PC-9 (cell line): ENCODE measurements around the gene RING1. TPM values are rescaled to one million over a fixed set of nuclear protein-coding genes. Genes with fewer than 3 reads are reported as not detected.

ENCODE experiments used
- BruUV-seq: library from RNA; stranded (reverse); fragments of 400-500 nt; replicated peaks from 2 replicates; lab custom pipeline; 2021; lab: Mats Ljungman, UMichigan
- CTCF ChIA-PET: fragments of 300-600 bp; sonication (Branson Sonifier 250); formaldehyde crosslinking; loops from one replicate; lab custom pipeline; 2022; ENCODE audit warnings: antibody characterized with exemption; lab: Charles Lee
- POLR2A ChIA-PET: fragments of 300-600 bp; sonication (Branson Sonifier 250); formaldehyde crosslinking; loops from one replicate; lab custom pipeline; 2022; ENCODE audit warnings: antibody characterized with exemption; ENCODE audit not compliant: unreplicated experiment; lab: Charles Lee
- DNase-seq, 2 experiments: peaks; one replicate each; pipeline versions ENCODE4 v3.0.0 to v3.0.0-alpha.2; 2015 to 2022; ENCODE audit warnings: mixed read lengths in 1 of 2
- H2AFZ ChIP-seq: fragments of 200-600 bp; sonication (generic); 2 replicates; pipeline ENCODE4 v1.8.1; 2017; ENCODE audit warnings: antibody characterized with exemption
- H3F3A ChIP-seq: fragments of 200-600 bp; sonication (generic); 2 replicates; pipeline ENCODE4 v1.8.1; 2017; ENCODE audit warnings: antibody characterized with exemption, mild to moderate bottlenecking, low read depth; ENCODE audit not compliant: insufficient read depth
- H3K27ac ChIP-seq: fragments of 200-600 bp; sonication (generic); 2 replicates; pipeline ENCODE4 v1.6.1; 2016; ENCODE audit warnings: mixed run types
- H3K27me3 ChIP-seq: fragments of 200-600 bp; sonication (generic); 2 replicates; pipeline ENCODE4 v1.6.1; 2016; ENCODE audit warnings: low read depth, mixed run types; ENCODE audit not compliant: insufficient read depth
- H3K36me3 ChIP-seq: fragments of 200-600 bp; sonication (generic); 2 replicates; pipeline ENCODE4 v1.6.1; 2016; ENCODE audit warnings: low read depth, mixed run types
- H3K4me1 ChIP-seq: fragments of 200-600 bp; sonication (generic); replicated peaks from 2 replicates; pipeline ENCODE4 v1.6.1; 2016; ENCODE audit warnings: mixed run types; ENCODE audit not compliant: insufficient read depth
- H3K4me2 ChIP-seq: fragments of 200-600 bp; sonication (generic); 2 replicates; pipeline ENCODE4 v1.6.1; 2017; ENCODE audit warnings: mixed run types
- H3K4me3 ChIP-seq: fragments of 200-600 bp; sonication (generic); 2 replicates; pipeline ENCODE4 v1.6.1; 2016; ENCODE audit warnings: mixed run types
- H3K79me2 ChIP-seq: fragments of 200-600 bp; sonication (generic); 2 replicates; pipeline ENCODE4 v1.6.1; 2017; ENCODE audit warnings: low read depth, mixed run types
- H3K9me2 ChIP-seq: fragments of 200-600 bp; sonication (generic); 2 replicates; pipeline ENCODE4 v1.8.1; 2017; ENCODE audit warnings: mild to moderate bottlenecking; ENCODE audit not compliant: insufficient read depth
- H3K9me3 ChIP-seq: fragments of 200-600 bp; sonication (generic); 2 replicates; pipeline ENCODE4 v1.8.1; 2016; ENCODE audit warnings: low read depth; ENCODE audit not compliant: insufficient read depth
- H4K20me1 ChIP-seq: fragments of 200-600 bp; sonication (generic); 2 replicates; pipeline ENCODE4 v1.8.1; 2017; ENCODE audit not compliant: insufficient read depth
- EZH2 ChIP-seq: fragments of 200-600 bp; sonication (generic); IDR thresholded peaks from 2 replicates; pipeline ENCODE4 v1.8.0; 2017; ENCODE audit warnings: antibody characterized with exemption, low read depth
- intact Hi-C: fragments of 100-400 bp; cut with micrococcal nuclease; formaldehyde crosslinking; loops from one replicate; pipeline ENCODE4 v1.10.0; 2022; ENCODE audit not compliant: unreplicated experiment
- total RNA-seq: library from RNA; stranded (reverse); gene quantifications from 2 replicates; pipeline ENCODE4 v1.2.3, GENCODE V29; 2021
- TF ChIP-seq, protein P1 (sequence below): fragments of 200-600 bp; sonication (generic); conservative IDR thresholded peaks from 2 replicates; pipeline ENCODE4 v1.6.1; 2017; ENCODE audit warnings: mixed run types, antibody characterized with exemption, mild to moderate bottlenecking, moderate library complexity

RING1 gene
- total RNA-seq, 1 experiment from 2014 or later = 18.9 TPM

GRCh38 chr6:33200219-33201146 lies 7.8 kb upstream of the RING1 start, which contains the start of the genes RXRB and SLC39A7:
Gene RXRB, minus strand, starts transcription at chr6:33200665. Its CDS starts 189 bp downstream, at chr6:33200476.
Gene SLC39A7, plus strand, starts transcription at chr6:33200867. Its CDS starts 379 bp downstream, at chr6:33201246.
- H3K9me3 ChIP-seq = no peaks in the 10 kb centered on the region
- H3K9me2 ChIP-seq = no peaks in the 10 kb centered on the region
- POLR2A ChIA-PET = interaction anchor here (0.6 kb wide), 1 partner anchor 737 kb away, joined by 3 read pairs; no protein-coding TSS in a partner anchor
- peaks cover 33% of the 10 kb centered on the region for H3K36me3 ChIP-seq
- H3K4me3 ChIP-seq = peak within 1 kb of the TSS; percentile 62
- H3K79me2 ChIP-seq = peaks cover 58% of the 10 kb centered on the region
- peak within 1 kb of the TSS; percentile 79 for H3K27ac ChIP-seq
- peak; percentile 95 to 96 for DNase-seq
- intact Hi-C loops = loop anchor here (2.0 to 10.0 kb wide), 5 partner anchors 48 to 577 kb away; partner anchors contain the start of genes B3GALT4, CUTA, PHF1 and RGL2
- no TSS peak for BruUV-seq
- no peaks in the 10 kb centered on the region for H3K27me3 ChIP-seq
- peak within 1 kb of the TSS; percentile 95 for H2AFZ ChIP-seq
- CTCF ChIA-PET = interaction anchor here (0.7 kb wide), 1 partner anchor 581 kb away, joined by 8 read pairs; no protein-coding TSS in a partner anchor
- peak within 1 kb of the TSS; percentile 98 for H3K4me2 ChIP-seq
- H3K4me1 ChIP-seq = peaks cover 28% of the 10 kb centered on the region
- TF ChIP-seq, protein P1, sequence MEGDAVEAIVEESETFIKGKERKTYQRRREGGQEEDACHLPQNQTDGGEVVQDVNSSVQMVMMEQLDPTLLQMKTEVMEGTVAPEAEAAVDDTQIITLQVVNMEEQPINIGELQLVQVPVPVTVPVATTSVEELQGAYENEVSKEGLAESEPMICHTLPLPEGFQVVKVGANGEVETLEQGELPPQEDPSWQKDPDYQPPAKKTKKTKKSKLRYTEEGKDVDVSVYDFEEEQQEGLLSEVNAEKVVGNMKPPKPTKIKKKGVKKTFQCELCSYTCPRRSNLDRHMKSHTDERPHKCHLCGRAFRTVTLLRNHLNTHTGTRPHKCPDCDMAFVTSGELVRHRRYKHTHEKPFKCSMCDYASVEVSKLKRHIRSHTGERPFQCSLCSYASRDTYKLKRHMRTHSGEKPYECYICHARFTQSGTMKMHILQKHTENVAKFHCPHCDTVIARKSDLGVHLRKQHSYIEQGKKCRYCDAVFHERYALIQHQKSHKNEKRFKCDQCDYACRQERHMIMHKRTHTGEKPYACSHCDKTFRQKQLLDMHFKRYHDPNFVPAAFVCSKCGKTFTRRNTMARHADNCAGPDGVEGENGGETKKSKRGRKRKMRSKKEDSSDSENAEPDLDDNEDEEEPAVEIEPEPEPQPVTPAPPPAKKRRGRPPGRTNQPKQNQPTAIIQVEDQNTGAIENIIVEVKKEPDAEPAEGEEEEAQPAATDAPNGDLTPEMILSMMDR = 0 out of 2 replicates have a peak, but pooled peaks have one; percentile 19
- no peak for TF ChIP-seq EZH2
- peaks cover 17% of the 10 kb centered on the region for H4K20me1 ChIP-seq
- H3F3A ChIP-seq = peaks cover 28% of the 10 kb centered on the region; the same call in 1 of the 2 replicates

DNA sequence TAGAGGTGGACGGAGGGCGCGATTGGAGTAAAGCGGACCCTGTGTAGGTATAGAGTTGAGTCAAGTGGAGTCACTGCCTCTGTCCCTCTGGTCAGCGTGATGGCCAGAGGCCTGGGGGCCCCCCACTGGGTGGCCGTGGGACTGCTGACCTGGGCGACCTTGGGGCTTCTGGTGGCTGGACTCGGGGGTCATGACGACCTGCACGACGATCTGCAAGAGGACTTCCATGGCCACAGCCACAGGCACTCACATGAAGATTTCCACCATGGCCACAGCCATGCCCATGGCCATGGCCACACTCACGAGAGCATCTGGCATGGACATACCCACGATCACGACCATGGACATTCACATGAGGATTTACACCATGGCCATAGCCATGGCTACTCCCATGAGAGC lies 7.2 kb upstream of the RING1 start:
- Histone ChIP-seq H3K4me1 (peaks cover 34% of the 10 kb centered on the region), H3K4me2 (peak overlapping the region; percentile 93), H3K4me3 (peak overlapping the region; percentile 62), H3K27me3 (no peaks in the 10 kb centered on the region), H3K79me2 (peaks cover 58% of the 10 kb centered on the region), H3K9me2 (no peaks in the 10 kb centered on the region), H2AFZ (peak overlapping the region; percentile 78), H3K36me3 (peaks cover 33% of the 10 kb centered on the region), H3K27ac (peak overlapping the region; percentile 79), H3F3A (peaks cover 35% of the 10 kb centered on the region; the same call in 1 of the 2 replicates), H3K9me3 (no peaks in the 10 kb centered on the region), H4K20me1 (peaks cover 17% of the 10 kb centered on the region)
- POLR2A ChIA-PET = no interaction called here
- no peak for DNase-seq
- intact Hi-C loops = loop anchor here (2.0 to 10.0 kb wide), 5 partner anchors 48 to 576 kb away; partner anchors contain the start of genes B3GALT4, CUTA, PHF1 and RGL2
- TF ChIP-seq EZH2 = no peak
- TF ChIP-seq, protein P1 = no peak
- BruUV-seq = TSS peak; percentile 33
- CTCF ChIA-PET = no interaction called here

DNA sequence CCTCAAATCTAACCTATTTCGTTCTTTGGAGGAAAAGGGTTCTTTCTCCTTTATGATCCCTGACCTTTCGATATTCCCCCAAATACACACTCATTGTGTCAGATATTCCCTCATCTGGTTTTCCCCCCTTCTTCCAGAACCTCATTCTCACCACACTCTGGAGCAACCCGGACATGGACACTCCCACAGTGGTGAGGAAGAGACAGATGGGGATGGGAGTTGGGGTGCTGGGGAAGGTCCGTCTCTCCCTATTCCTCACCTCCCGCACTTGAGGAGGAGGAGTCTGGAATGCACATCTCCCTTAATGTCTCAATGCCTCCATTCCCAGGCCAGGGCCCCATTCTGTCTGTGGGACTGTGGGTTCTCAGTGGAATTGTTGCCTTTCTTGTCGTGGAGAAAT lies 6.4 kb upstream of the RING1 start:
- Histone ChIP-seq H3K9me2 (no peaks in the 10 kb centered on the region), H2AFZ (no peak overlapping the region), H3K9me3 (no peaks in the 10 kb centered on the region), H3K27me3 (no peaks in the 10 kb centered on the region), H3K79me2 (peaks cover 57% of the 10 kb centered on the region), H4K20me1 (peaks cover 15% of the 10 kb centered on the region), H3K4me3 (peak overlapping the region; percentile 62), H3K4me2 (peak overlapping the region; percentile 93), H3F3A (peaks cover 40% of the 10 kb centered on the region; the same call in 1 of the 2 replicates), H3K4me1 (peaks cover 38% of the 10 kb centered on the region), H3K27ac (no peak overlapping the region), H3K36me3 (peaks cover 29% of the 10 kb centered on the region)
- POLR2A ChIA-PET = no interaction called here
- no peak for TF ChIP-seq EZH2
- TF ChIP-seq, protein P1 = no peak
- CTCF ChIA-PET = no interaction called here
- intact Hi-C loops = loop anchor here (2.0 to 10.0 kb wide), 5 partner anchors 47 to 575 kb away; partner anchors contain the start of genes B3GALT4, CUTA, PHF1 and RGL2
- DNase-seq = no peak
- no TSS peak for BruUV-seq
